ENCODE measurements around the gene PDCD4. TPM values are rescaled to one million over a fixed set of nuclear protein-coding genes. Genes with fewer than 3 reads are reported as not detected.

The PDCD4 gene
- 48.1 and 60.4 TPM in 2 replicates for total RNA-seq

GRCh38 chr10:110871298-110872084 lies at the start of gene PDCD4:
Gene PDCD4 (plus strand): TSS chr10:110871928. CDS start chr10:110876028, 4,100 bp downstream.

GRCh38 chr10:110918643-110919348 lies 47.1 kb downstream of the PDCD4 start, which contains the start of gene BBIP1:
Gene BBIP1 (minus strand): TSS chr10:110919180. CDS start chr10:110918157, 1,023 bp downstream.

GRCh38 chr10:110919349-110919931 lies 47.7 kb downstream of the PDCD4 start, which contains the start of gene SHOC2:
Gene SHOC2 (plus strand): TSS chr10:110919604. CDS start chr10:110964359, 44,755 bp downstream.

Other genes with a start within 250 kb of the PDCD4 start
- gene RBM20, start 227.6 kb upstream of the PDCD4 start, total RNA-seq: under 0.01 and 0.10 TPM in 2 replicates
- gene BBIP1, start 47.3 kb downstream of the PDCD4 start, total RNA-seq: 21.2 and 45.9 TPM in 2 replicates
- gene SHOC2, start 47.7 kb downstream of the PDCD4 start, total RNA-seq: 44.4 and 55.7 TPM in 2 replicates
- gene ADRA2A, start 205.1 kb downstream of the PDCD4 start, total RNA-seq: 0.19 and 0.98 TPM in 2 replicates

Measured in vein endothelial cell (primary cell).